ENCODE measurements around the gene RBBP4.

DNA sequence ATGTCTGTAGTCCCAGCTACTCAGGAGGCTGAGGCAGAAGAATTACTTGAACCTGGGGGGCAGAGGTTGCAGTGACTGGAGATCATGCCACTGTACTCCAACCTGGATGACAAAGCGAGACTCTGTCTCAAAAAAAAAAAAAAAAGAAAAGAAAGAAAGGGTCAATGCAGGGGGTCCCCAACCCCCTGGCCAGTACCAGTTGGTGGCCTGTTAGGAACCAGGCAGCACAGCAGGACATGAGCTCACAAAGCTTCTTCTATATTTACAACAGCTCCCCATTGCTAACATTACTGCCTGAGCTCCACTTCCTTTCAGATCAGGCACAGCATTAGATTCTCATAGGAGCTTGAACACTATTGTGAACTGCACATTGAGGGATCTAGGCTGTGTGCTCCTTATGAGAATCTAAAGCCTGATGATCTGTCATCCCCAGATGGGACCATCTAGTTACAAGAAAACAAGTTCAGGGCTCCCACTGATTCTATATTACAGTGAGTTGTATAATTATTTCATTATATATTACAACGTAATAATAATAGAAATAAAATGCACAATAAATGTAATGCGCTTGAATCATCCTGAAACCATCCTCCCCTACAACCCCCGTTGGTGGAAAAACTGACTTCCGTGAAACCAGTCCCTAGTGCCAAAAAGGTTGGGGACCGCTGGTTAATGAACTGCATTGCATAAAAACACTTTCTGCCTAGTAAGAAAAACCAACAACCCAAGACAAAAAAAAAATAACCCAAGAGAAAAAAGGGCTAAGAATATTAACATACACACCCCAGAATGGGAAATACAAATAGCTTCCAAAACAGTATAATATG, 3.5 kb upstream of the RBBP4 start:
- TF ChIP-seq CTCF (IDR thresholded peaks at IDR 0.05) (no peak), POLR2A (IDR thresholded peaks at IDR 0.05) (no peak)
